Osteocyte (in vitro differentiated cells): ENCODE data around the gene TNFAIP3. TPM values are rescaled to one million over a fixed set of nuclear protein-coding genes. Genes with fewer than 3 reads are reported as not detected.

ENCODE experiments used
- DNase-seq: peaks from one replicate; pipeline ENCODE4 v3.0.0; 2021; ENCODE audit warnings: mixed read lengths; ENCODE audit not compliant: unreplicated experiment; ENCODE audit errors: extremely low spot score
- H3K27ac Mint-ChIP-seq: one replicate; pipeline ENCODE4 v1.8.0; 2021; ENCODE audit warnings: mild to moderate bottlenecking, mixed read lengths; ENCODE audit not compliant: unreplicated experiment
- H3K27me3 Mint-ChIP-seq: one replicate; pipeline ENCODE4 v1.8.0; 2021; ENCODE audit warnings: mixed read lengths; ENCODE audit not compliant: unreplicated experiment
- H3K36me3 Mint-ChIP-seq: one replicate; pipeline ENCODE4 v1.8.0; 2021; ENCODE audit warnings: mixed read lengths; ENCODE audit not compliant: unreplicated experiment
- H3K4me1 Mint-ChIP-seq: one replicate; pipeline ENCODE4 v1.8.0; 2021; ENCODE audit warnings: mixed read lengths; ENCODE audit not compliant: unreplicated experiment
- H3K4me3 Mint-ChIP-seq: one replicate; pipeline ENCODE4 v1.8.0; 2021; ENCODE audit warnings: mild to moderate bottlenecking, moderate library complexity, mixed read lengths; ENCODE audit not compliant: unreplicated experiment
- H3K9me3 Mint-ChIP-seq: one replicate; pipeline ENCODE4 v1.8.0; 2021; ENCODE audit warnings: mixed read lengths; ENCODE audit not compliant: unreplicated experiment
- total RNA-seq: library from RNA; stranded (reverse); gene quantifications from 2 replicates; pipeline ENCODE4 v1.2.1, GENCODE V29; 2021
- TF ChIP-seq, protein P1 (sequence below): fragments of 200-600 bp; sonication (generic); IDR thresholded peaks from 2 replicates; pipeline ENCODE4 v1.5.0; 2021; ENCODE audit warnings: antibody characterized with exemption, mild to moderate bottlenecking, moderate library complexity

The TNFAIP3 gene
- total RNA-seq, 1 donor from 2014 or later: 12.0 TPM

DNA sequence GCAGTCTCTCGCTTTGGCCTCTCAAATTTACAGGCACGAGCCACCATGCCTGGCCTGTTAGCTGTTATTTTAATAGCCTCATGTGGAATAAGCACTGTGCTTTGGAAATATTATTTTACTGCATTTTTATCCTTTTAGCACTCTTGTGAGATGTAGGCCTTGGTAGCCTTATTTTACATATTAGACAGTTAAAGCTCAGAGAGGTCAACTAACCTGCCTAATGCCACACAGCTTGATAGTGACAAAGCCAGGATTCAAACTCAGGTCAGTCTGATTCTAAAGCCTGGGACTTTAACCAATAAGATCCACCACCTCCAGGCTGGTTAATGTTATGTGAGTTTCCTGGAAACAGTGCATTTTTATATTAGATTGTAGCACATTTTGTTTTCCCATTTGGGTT is 9.5 kb downstream of the TNFAIP3 start:
- Mint-ChIP-seq H3K27ac (no peak overlapping the region), H3K9me3 (no peaks in the 10 kb centered on the region), H3K4me3 (no peak overlapping the region), H3K4me1 (peaks cover 28% of the 10 kb centered on the region), H3K27me3 (no peaks in the 10 kb centered on the region), H3K36me3 (peaks cover 37% of the 10 kb centered on the region)
- no peak for DNase-seq
- TF ChIP-seq, protein P1, sequence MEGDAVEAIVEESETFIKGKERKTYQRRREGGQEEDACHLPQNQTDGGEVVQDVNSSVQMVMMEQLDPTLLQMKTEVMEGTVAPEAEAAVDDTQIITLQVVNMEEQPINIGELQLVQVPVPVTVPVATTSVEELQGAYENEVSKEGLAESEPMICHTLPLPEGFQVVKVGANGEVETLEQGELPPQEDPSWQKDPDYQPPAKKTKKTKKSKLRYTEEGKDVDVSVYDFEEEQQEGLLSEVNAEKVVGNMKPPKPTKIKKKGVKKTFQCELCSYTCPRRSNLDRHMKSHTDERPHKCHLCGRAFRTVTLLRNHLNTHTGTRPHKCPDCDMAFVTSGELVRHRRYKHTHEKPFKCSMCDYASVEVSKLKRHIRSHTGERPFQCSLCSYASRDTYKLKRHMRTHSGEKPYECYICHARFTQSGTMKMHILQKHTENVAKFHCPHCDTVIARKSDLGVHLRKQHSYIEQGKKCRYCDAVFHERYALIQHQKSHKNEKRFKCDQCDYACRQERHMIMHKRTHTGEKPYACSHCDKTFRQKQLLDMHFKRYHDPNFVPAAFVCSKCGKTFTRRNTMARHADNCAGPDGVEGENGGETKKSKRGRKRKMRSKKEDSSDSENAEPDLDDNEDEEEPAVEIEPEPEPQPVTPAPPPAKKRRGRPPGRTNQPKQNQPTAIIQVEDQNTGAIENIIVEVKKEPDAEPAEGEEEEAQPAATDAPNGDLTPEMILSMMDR: no peak

DNA sequence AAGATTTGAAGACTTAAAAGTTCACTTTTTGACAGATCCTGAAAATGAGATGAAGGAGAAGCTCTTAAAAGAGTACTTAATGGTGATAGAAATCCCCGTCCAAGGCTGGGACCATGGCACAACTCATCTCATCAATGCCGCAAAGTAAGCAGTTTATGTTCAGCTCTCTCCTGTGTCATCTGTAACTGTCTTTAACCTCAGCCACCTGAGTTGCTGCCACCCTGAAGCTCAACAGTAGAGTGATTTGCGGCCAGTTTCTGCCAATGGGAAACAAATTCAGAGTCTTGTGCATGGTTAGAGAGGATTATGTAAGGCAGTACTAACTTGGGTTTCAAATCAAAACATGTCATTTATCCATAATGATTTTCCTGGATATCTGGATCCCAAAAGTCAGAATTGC is 10.1 kb downstream of the TNFAIP3 start:
- Mint-ChIP-seq H3K4me1 (peaks cover 22% of the 10 kb centered on the region), H3K27me3 (no peaks in the 10 kb centered on the region), H3K4me3 (no peak overlapping the region), H3K36me3 (peaks cover 37% of the 10 kb centered on the region), H3K27ac (no peak overlapping the region), H3K9me3 (no peaks in the 10 kb centered on the region)
- DNase-seq: no peak
- TF ChIP-seq, protein P1: no peak

DNA sequence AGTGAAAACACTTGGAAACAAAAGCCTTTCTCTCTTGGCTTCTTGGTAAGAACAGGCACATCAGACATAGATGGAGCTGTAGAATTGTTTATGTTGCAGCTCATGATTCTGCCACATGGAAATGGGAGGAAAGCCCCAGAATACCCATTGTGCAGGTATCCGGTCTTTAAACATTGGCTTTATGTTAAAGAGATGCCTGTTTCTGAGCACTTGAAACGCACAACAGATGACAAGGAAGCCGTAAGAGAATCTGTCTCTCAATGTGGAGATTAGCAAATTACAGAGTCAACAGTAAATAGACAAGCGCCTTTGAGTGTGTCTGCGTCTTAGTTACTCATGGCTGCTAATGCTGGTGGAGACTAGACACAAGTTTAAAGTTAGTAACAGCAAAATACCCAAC is 10.5 kb downstream of the TNFAIP3 start:
- no peaks in the 10 kb centered on the region for H3K9me3 Mint-ChIP-seq

DNA sequence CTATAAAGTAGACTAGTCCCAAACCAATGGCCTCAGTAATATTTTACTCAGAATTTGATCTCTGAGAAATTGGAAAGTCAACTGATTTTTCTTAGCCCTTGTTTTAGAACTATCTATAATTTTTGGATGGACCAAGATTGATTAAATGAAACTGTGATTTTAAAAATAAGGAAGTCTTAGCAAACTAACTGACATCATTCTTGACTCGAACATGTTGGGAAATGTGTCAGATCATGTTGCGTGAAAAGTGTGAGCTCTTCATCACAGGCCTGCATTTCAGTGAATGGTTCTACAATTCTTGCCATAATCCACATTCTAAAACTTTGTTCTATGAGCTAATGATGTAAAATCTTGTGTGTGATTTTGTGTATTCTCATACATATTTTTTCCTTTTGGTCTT is 11.0 kb downstream of the TNFAIP3 start:
- Mint-ChIP-seq H3K27me3 (no peaks in the 10 kb centered on the region), H3K9me3 (no peaks in the 10 kb centered on the region), H3K27ac (no peak overlapping the region), H3K36me3 (peaks cover 37% of the 10 kb centered on the region), H3K4me1 (peaks cover 13% of the 10 kb centered on the region), H3K4me3 (no peak overlapping the region)
- TF ChIP-seq, protein P1: no peak
- DNase-seq: no peak

More for the DNA sequence above, 10.5 kb downstream of the TNFAIP3 start:
- no peaks in the 10 kb centered on the region for H3K27me3 Mint-ChIP-seq
- no peak overlapping the region for H3K4me3 Mint-ChIP-seq
- H3K27ac Mint-ChIP-seq: no peak overlapping the region
- peaks cover 37% of the 10 kb centered on the region for H3K36me3 Mint-ChIP-seq
- TF ChIP-seq, protein P1: no peak
- peaks cover 17% of the 10 kb centered on the region for H3K4me1 Mint-ChIP-seq
- no peak for DNase-seq

DNA sequence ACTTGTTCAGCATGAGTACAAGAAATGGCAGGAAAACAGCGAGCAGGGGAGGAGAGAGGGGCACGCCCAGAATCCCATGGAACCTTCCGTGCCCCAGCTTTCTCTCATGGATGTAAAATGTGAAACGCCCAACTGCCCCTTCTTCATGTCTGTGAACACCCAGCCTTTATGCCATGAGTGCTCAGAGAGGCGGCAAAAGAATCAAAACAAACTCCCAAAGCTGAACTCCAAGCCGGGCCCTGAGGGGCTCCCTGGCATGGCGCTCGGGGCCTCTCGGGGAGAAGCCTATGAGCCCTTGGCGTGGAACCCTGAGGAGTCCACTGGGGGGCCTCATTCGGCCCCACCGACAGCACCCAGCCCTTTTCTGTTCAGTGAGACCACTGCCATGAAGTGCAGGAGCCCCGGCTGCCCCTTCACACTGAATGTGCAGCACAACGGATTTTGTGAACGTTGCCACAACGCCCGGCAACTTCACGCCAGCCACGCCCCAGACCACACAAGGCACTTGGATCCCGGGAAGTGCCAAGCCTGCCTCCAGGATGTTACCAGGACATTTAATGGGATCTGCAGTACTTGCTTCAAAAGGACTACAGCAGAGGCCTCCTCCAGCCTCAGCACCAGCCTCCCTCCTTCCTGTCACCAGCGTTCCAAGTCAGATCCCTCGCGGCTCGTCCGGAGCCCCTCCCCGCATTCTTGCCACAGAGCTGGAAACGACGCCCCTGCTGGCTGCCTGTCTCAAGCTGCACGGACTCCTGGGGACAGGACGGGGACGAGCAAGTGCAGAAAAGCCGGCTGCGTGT is 11.6 kb downstream of the TNFAIP3 start:
- Mint-ChIP-seq H3K36me3 (peaks cover 36% of the 10 kb centered on the region), H3K4me1 (peaks cover 10% of the 10 kb centered on the region), H3K27me3 (no peaks in the 10 kb centered on the region), H3K9me3 (no peaks in the 10 kb centered on the region), H3K27ac (no peak overlapping the region), H3K4me3 (no peak overlapping the region)
- DNase-seq: no peak
- TF ChIP-seq, protein P1: peak; percentile 18
